Thoracic aorta (tissue), 2 donors: ENCODE data around the gene SFMBT2. TPM values are rescaled to one million over a fixed set of nuclear protein-coding genes. Genes with fewer than 3 reads are reported as not detected.
"Not testable (repeated sequence)": the region's sequence is repeated elsewhere in the genome, so short reads cannot be mapped to it uniquely, and the experiment has no call there.

Source experiments
- ATAC-seq: fragments of 150-250 bp; one replicate; pipeline ENCODE4 v1.8.0; 2017; ENCODE audit warnings: low read depth; ENCODE audit not compliant: insufficient number of reproducible peaks, low FRiP score
- DNase-seq: peaks from one replicate; pipeline ENCODE4 v3.0.0-alpha.2; 2020; ENCODE audit warnings: low spot score
- H3K27ac ChIP-seq, 2 donors: fragments of 200-600 bp; sonication (generic); 1 replicate in 1 of 2; 2 replicates in 1 of 2; pipeline ENCODE4 v1.5.1; 2016; ENCODE audit warnings: mild to moderate bottlenecking in 2 of 2, moderate library complexity in 2 of 2
- H3K27me3 ChIP-seq: fragments of 200-600 bp; sonication (generic); replicated peaks from 2 replicates; pipeline ENCODE4 v1.6.0; 2016; ENCODE audit warnings: mild to moderate bottlenecking; ENCODE audit not compliant: insufficient read depth
- H3K36me3 ChIP-seq: fragments of 200-600 bp; sonication (generic); one replicate; pipeline ENCODE4 v1.5.1; 2016
- H3K4me1 ChIP-seq, 2 donors: fragments of 200-600 bp; sonication (generic); 1 replicate in 1 of 2; 2 replicates in 1 of 2; pipeline versions ENCODE4 v1.5.1 to v1.6.0; 2016; ENCODE audit warnings: low read depth in 2 of 2, mild to moderate bottlenecking in 1 of 2; ENCODE audit not compliant: control insufficient read depth in 1 of 2
- H3K4me3 ChIP-seq: fragments of 200-600 bp; sonication (generic); 2 replicates; pipeline ENCODE4 v1.5.1; 2016; ENCODE audit warnings: mild to moderate bottlenecking
- H3K9me3 ChIP-seq: fragments of 200-600 bp; sonication (generic); 2 replicates; pipeline ENCODE4 v1.5.1; 2016
- CTCF ChIP-seq: fragments of 200-600 bp; sonication (generic); IDR thresholded peaks from one replicate; pipeline ENCODE4 v1.5.1; 2019; ENCODE audit warnings: antibody characterized with exemption
- total RNA-seq, 2 donors: library from RNA; depleted of rRNA; stranded (reverse); fragments of >200 nt; gene quantifications; one replicate each; pipeline versions ENCODE4 v1.1.0 to v1.2.3, GENCODE V29; 2016

SFMBT2 gene
- total RNA-seq, 2 donors from 2014 or later = 8.5 to 9.0 TPM

GRCh38 chr10:7218968-7219367, 191.9 kb downstream of the SFMBT2 start:
- H3K36me3 ChIP-seq = no peaks in the 10 kb centered on the region
- H3K27ac ChIP-seq = no peak overlapping the region
- peaks cover 0 to 14% of the 10 kb centered on the region in 2 donors for H3K4me1 ChIP-seq
- peaks cover 11% of the 10 kb centered on the region for H3K9me3 ChIP-seq
- ATAC-seq (peak; percentile 80), DNase-seq (no peak)
- H3K27me3 ChIP-seq = no peaks in the 10 kb centered on the region
- TF ChIP-seq CTCF = no peak
- no peak overlapping the region for H3K4me3 ChIP-seq

- H3K4me1 ChIP-seq, H3K4me3 ChIP-seq, H3K9me3 ChIP-seq, ATAC-seq, H3K27me3 ChIP-seq, H3K27ac ChIP-seq, H3K36me3 ChIP-seq, DNase-seq: not testable (repeated sequence)
Observed at GRCh38 chr10:7212696-7213095, 198.1 kb downstream of the SFMBT2 start.

- DNase-seq (no peak), ATAC-seq (no peak)
- no peaks in the 10 kb centered on the region for H3K27me3 ChIP-seq
- H3K4me3 ChIP-seq = no peak overlapping the region
- H3K27ac ChIP-seq = no peak overlapping the region
- no peaks in the 10 kb centered on the region for H3K9me3 ChIP-seq
- no peaks in the 10 kb centered on the region for H3K4me1 ChIP-seq
- TF ChIP-seq CTCF = no peak
- no peaks in the 10 kb centered on the region for H3K36me3 ChIP-seq
Observed at GRCh38 chr10:7211857-7212577, 198.8 kb downstream of the SFMBT2 start.

- DNase-seq (no peak), ATAC-seq (no peak)
- no peaks in the 10 kb centered on the region for H3K9me3 ChIP-seq
- no peaks in the 10 kb centered on the region for H3K36me3 ChIP-seq
- H3K4me3 ChIP-seq = no peak overlapping the region
- H3K4me1 ChIP-seq = no peaks in the 10 kb centered on the region
- no peak for TF ChIP-seq CTCF
- H3K27me3 ChIP-seq = no peaks in the 10 kb centered on the region
- no peak overlapping the region for H3K27ac ChIP-seq
Observed at GRCh38 chr10:7210516-7210915, 200.3 kb downstream of the SFMBT2 start.

- no peak for ATAC-seq
- Histone ChIP-seq H3K27me3 (no peaks in the 10 kb centered on the region), H3K27ac (no peak overlapping the region)
Observed at GRCh38 chr10:7209458-7209857, 201.4 kb downstream of the SFMBT2 start.

More at GRCh38 chr10:7209458-7209857, 201.4 kb downstream of the SFMBT2 start:
- H3K4me1 ChIP-seq = no peaks in the 10 kb centered on the region
- H3K4me3 ChIP-seq = no peak overlapping the region
- H3K9me3 ChIP-seq = no peaks in the 10 kb centered on the region
- H3K36me3 ChIP-seq = no peaks in the 10 kb centered on the region
- DNase-seq = no peak
- no peak for TF ChIP-seq CTCF
